ENCODE data around the gene CELSR1.
A peak's percentile ranks its signal among the peaks of the same experiment; 100 is the strongest.

The CELSR1 gene

DNA sequence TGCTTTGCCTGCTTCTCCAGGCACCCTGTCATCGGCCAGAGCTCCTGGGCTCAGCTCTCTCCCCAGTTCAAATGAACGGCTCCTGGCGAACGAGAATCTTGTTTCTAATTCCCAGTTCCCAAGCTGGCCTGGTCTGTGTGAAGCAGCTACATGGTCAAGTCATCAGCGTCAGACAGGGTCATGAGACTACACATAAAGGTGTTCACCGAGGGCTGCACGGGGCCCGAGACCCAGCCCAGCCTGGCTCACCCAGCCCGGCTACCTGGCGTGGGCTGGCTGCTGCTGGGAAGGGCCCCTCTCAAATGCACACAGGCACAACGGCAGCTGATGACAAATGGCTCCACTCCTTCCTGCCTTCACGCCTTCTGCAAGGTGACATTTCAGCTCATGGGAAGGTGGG is 14.6 kb upstream of the CELSR1 start:
- no peak for DNase-seq

DNA sequence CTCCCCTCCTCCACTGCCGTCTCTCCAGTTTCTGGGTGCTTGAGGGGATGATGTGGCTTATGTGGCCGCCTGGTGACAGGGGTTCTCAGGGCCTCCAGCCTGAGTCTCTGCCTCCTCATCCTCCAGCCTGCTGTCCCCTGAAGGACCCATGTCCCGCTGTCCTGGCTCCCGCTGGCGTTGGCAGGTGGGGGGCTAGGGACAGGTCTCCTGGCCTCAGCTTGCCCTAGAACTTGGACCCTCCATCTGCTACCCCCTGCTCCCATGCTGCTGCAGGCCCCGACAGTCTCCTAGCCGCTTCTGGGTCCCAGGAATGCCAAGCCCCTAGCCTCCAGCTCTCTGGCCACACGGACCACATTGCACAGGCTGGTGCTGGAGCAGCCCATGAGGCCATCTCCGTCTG is 13.9 kb upstream of the CELSR1 start:
- no peak for DNase-seq

DNA sequence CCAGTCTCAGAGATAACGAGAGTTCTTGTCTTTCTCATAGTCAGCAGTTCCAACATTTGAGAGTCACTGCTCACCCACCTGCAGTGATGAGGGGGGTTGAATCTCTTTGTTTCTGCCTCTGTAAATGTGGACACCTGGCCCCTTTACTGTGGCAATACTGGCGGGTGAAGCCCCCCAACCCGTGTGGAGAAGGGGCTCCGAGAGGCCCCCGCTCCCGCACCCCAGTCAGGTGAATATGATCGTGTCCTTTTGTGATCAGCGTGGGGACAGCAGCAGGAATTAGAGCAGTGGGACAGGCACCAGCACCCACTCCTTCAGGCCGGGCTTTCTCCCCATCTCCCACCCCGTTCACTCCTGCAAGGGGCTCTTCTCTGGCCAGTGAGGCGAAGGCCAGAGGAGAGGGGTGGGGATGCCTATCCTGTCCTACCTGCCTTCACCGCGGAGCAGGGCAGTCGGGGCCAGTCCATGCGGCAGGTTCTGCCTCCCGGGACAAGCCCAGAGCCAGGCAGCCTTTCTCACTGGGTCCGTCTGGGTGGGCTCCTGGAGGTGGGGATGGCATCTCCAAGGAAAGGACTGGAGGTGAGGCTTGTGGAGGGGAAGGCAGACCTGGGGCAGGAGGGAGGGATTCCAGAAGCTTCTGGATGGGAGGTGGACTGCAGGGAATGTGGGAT is 12.7 kb upstream of the CELSR1 start:
- DNase-seq = no peak

DNA sequence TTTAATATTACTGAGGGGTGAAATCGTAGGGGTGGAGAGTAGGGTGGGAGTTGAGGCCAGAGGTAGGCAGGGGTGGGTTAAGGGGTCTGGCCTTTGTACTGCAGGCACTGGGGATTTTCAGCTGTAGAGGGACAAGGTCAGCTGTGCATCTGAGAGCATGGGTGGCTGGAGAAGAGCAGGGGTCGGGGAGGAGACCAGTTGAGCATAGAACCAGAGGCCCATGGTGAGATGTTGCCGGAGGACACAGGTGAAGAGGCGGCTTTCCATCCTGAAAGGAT is 12.1 kb upstream of the CELSR1 start:
- no peak for DNase-seq

DNA sequence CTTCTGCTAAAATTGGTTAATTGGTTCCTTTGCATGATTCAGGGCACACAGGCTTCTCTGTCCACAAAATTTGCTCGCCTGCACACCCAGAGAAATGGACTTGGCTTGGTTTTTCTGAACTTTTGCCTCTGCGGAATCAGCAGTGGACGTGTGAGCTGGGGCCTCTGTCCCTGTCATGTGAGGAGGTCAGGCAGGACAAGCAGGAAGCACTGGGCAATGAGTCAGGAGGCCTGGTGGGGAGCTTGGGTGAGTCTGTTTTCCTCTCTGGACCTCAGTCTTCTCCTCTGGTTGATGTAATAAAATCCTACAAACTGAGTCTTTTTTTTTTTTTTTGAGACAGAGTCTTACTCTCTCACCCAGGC is 10.4 kb upstream of the CELSR1 start:
- peak; percentile 55 for DNase-seq

DNA sequence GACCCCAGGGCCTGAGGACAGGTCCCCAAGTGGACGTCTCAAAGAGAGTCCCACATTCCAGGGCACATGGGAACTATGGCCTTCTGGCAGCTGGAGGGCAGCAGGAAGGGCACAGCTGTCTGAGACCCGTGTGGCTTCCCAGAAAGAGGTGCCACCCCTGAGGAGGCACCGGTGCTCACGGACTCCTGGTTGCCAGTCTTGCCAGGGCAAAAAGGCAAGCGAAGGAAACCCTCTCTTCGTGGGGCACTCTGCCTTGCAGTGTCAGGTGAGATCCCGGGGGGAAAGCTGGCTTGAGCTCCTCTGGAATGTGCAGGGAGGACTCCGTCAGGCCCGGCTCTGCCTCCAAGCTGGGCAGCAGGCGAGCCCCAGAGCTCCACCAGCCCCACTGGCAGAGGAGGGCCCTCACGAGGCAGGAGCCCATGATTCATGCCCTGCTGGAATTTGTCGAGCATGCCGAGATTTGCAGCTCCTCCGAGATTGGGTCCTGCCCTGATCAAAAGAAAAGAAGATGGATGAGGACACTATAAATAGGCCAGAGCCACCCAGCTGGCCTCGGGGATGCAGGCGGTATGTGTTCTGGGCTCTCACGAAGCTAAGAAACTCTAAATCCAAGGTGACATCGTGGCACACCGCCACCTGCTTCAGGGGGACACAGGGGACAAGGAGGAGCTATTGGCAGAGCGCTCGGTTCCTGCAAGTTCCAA is 9.9 kb upstream of the CELSR1 start:
- peak; percentile 69 for DNase-seq

DNA sequence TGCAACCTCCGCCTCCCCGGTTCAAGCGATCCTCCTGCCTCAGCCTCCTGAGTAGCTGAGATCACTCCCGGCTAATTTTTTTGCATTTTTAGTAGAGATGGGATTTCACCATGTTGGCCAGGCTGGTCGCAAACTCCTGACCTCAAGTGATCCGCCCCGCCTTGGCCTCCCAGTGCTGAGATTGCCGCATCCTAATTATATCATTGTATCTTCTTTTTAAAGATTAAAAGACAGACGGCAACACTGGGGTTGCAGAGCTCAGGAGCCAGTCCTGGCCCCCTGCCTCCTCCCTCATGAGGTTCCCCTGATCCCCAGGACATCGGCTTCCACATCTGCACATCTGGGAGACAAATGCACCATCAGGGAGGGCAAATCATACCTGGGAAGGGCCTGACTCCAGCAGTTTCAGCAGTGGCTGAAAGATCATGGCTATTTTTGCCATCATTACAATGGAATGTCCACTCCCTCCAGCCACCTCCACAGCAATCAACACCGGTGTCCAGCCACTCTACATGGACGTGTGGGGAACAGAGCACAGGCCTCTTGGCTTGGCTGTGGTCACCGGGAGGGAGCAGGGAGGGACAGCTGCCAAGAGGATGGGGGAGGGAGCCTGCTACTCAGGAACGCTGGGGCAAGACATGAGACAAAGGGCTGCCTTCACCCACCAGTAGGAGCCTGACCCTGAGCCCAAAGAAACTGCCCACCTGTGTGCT is 9.2 kb upstream of the CELSR1 start:
- DNase-seq = peak; percentile 26

DNA sequence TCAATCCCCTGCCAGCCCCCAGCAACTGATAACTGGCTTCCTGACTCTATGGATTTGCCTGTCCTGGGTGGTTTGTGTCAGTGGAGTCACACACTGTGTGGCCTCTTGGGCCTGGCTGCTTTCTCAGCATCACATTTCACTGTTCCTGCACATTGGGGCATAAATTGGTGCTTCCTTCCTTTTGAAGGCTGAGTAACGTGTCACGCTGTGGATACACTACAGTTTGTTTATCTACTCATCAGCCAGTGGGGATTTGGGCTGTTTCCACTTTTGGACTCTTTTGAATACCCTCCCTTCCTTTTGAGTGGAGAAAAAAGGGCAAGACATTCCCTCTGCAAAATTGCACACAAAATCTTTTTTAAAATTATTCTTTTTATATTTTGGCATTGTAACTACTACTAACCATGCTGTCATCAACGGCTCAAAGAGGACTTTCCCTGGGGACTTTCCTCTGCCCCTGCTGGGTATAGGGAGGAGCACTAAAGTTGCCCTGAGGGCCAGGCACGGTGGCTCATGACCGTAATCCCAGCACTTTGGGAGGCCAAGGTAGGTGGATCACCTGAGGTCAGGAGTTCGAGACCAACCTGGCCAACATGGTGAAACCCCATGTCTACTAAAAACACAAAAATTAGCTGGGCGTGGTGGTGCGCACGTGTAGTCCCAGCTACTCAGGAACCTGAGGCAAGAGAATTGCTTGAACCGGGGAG is 7.8 kb upstream of the CELSR1 start:
- DNase-seq = no peak

DNA sequence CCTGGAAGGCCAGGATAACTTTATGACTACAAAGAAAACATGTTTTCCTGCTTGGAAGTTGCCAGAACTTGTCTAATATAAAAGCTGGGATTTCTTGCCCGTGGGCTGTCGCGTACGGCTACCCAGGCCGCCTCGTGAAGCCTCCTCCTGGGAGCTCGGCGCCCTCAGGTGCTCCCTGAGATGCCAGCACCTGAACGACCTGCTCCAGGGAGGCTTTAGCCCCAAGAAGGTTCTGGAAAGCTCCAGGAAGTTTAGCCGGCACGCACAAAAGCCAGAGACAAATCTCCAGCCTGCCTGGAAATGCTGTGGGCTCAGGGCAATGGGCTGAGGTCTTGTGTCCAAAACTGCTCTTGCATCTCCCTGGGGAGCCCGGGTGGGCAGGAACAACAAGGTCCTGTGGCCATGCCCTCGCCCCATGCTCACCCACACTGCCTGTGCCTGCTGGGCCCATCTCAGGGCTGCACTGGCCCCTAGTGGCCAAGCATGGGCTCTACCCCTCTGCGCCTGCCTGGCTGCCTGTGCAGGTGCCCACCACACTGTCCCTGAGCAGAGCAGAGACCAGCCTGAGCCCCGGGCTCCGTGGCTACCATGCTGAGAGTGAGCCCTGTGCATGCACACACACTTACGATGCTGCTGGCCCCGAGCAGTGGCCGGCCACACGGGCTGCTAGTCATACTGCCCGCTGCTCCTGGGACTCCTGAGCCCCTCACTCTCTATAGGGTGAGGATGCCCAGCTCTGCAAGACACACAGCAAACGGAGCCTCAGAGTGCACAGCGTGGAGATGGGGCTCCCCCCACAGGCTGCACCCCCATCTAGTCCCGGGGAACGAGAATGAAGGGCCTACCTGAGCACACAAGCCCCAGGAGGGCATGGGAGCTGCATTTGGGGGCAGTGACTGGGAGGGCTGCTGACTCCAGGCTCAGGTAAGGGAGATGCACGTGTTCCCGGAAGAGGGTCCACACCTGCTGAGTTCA is 4.9 kb upstream of the CELSR1 start:
- DNase-seq = peak; percentile 55

DNA sequence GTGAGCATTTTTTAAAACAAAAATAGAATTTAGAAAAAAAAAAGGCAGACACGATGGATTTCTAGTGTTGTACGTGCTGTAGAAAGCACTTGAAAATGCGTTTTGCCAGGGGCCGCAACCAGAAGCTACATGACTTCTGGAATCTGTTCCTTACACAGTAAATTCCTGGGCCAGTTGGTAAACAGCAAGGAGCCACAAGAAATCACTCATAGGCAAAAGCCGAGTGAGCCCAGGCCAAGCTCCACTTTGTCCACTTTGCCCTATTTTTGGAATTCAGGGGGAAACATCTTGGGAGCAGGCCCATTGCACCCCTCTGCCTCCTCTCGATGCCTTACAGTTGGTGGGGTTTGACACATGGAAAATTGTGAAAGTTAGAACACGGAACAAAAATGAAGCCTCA is 4.1 kb upstream of the CELSR1 start:
- no peak for DNase-seq

DNA sequence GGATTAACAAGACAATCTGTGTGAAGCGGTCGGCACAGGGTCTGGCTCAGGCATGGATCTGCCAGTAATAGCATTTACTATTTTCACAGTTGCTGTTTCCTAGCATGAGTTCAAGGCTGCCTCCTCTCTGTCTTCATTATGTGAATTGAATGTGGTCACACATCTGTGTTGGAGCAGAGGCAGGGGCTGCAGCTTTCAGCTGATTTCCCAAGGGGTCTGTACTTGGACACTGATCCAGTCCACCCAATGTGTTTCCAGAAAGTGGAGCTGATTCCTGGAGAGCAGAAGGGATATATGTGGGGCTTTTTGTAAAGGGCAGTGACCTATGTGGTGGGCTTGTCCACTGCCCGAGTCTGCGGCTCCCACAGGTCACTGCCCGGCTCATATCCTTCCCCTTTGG is 3.5 kb upstream of the CELSR1 start:
- no peak for DNase-seq

DNA sequence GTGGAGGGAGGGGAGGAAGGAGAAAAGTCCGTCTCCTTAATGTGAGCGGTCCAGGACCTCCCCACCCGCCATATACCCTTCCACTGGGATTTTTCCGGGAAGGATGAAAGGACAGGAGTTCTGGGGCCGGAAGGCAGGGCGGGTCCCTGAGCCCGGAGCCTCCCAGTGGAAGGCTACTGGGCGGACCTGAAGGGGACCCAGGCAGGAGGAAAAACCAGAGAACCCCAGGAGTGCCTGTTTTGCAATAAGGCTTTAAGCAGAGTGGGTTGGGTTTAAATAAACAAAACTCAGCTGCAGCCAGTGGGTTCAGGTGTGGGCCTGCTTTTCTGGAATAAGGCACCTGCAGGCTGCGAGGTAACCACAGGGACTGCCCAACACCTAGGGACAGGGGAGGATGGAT is 1.7 kb upstream of the CELSR1 start:
- DNase-seq = no peak

DNA sequence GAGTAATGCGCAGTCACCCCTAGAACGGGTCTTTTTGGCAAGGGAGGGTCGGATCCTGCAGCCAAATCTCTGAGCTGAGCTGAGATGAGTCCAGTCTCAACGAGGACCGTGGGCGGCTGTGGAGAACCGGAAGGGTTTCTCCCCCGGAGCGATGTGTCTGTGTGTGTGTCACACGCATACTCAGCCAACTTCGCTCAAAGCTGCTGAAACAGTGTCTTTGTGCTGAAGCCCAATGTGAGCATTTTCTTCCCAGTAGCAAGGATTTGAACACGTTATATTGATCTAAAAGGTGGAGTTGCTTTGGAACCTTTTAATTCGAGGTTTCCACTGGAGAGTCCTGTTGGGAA is 1.4 kb upstream of the CELSR1 start:
- peak; percentile 22 for DNase-seq

DNA sequence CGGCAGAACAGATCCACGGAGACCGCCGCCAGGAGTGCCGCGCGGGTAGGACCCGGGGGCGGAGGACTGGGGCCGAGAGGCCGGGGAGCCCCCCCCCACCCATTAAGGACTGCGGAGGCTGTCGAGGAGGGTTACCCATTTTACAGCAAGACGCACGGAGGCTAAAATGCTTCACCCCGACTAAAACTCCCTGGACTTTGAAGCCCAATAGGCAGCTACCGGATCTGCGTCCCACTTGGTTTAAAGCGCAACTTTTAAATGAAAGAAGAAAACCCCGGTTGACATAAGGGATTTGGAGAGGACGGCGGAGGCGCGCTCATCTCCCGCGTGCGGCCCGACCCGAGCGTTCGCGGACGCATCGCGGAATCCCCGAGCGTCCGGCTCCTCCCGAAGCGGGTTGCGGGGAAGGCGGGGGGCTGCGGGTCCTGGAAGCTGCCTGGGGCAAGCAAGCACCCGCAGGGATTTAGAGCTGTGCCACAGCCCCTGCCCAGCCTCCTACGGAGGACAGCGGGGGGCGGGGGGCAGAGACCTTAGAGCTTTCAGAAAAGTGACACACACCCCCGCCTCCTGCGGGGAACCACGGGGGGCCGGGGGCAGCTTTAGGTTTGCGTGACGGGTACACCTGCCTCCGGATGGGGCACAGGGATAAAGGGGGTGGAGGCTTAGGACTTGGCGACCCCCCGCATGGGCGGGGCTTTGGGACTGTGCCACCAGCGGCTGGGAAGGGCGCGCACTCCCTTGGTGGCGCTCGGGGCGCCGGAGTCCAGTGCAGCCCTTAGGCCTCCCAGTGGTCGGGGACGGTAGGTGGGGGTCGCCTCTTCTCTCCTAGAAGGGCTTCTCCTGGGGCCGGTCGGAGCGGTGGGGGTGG is 760 bp upstream of the CELSR1 start:
- no peak for DNase-seq

DNA sequence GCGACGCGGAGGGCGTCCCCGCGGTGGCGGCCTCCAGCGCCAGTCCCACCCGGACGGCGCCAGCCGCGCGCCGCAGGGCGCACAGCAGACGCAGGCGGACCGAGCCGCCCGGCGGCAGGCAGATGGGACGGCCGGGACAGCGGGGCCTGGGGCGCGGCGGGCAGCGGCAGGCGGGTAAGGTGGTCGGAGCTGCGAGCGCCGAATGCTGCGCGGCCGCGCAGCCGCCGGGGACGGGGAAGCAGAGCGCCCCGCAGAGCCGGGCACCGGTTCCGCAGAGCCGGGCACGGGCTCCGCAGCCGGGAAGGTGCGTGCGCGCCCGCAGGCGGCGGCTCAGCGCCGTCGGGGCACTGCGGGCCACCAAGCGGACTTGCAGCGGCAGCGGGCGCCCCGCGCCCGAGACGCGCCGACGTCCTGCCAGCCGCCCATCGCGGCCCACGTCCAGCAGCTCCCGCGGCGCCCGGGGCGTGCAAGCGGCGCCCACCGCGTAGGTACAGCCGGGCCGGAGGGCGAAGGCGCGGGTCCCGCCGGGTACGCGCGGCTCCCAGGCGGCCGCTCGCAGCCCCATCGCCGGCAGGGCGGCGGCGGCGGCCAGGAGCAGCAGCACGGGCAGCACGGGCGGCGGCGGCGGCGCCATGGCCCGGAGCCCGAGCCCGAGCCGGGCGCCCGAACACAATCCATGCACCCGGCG is 739 bp downstream of the CELSR1 start:
- DNase-seq = no peak

DNA sequence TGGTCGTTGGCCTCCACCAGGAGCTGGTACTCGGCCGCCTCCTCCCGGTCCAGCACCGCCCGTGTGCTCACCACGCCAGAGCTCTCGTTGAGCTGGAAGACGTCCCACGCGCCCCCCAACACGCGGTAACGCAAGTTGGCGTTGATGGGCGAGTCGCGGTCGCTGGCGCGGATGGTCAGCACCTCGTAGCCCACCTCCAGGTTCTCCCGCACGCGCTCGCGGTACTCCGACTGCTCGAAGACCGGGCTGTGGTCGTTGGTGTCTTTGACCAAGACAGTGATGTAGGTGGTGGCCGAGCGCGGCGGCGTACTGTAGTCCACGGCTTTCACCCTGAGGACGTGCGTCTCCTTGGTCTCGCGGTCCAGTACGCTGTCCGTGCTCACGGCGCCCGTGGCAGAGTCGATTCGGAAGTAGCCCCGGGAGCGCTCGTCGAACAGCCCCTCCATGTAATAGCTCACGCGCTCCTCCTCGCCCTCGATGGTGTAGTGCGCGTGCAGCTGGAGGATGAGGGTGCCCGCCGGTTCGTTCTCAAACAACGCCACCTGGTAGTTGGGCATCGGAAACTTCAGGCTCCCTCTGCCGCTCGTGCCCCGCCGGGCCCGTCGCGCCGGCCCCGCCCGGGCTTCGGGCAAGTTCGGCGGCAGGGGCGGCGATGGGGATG is 1.4 kb downstream of the CELSR1 start:
- DNase-seq = no peak

DNA sequence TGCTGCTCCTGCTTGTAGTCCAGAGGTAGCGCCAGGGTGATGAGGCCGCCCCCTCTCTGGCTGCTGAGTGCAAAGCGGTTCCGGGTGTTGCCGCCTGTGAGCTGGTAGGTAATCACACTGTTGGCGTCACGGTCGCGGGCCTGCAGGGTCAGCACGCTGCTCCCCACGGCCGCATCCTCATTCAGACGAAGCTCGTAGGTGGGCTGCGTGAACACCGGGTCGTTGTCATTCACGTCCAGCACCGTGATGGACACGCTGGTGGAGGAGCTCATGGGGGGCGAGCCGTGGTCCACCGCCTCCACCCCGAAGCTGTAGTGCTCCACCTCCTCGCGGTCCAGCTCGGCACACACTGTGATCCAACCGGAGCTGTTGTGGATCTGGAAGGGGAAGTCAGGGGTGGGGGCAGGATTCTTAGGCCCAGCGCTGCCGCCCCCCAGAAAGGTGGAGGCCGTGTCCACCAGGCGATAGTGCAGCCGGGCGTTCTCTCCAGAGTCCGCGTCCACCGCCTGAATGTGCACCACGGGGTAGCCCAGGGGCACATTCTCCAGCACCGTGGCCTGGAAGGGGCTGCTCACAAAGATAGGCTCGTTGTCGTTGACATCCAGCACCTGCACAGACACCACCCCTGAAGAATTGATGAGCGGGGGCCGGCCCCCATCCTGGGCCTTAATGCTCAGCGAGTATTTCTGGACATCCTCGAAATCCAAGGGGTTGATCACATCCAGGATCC is 2.4 kb downstream of the CELSR1 start:
- no peak for DNase-seq

DNA sequence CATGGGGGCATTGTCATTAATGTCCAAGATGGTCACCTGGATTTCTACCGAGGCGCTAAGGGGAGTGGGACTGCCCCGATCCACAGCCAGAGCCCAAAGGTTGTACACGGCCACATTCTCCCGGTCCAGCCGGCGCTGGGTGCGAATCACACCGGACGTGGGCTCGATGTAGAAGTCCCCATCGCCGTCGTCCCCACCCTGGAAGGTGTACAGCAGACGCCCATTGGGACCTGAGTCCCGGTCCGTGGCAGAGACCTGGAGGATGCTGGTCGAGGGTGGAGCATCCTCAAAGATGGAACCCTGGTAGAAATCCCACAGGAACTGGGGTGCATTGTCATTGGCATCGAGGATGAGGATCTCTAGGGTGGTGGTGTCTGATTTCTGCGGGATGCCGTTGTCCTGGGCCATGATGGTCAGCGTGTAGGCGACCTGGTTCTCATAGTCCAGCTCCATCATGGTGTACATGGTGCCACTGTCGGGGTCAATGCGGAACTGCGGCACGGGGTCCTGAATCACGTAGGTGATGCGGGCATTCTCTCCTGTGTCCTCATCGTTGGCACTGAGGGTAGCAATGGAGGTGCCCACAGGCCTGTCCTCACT is 3.1 kb downstream of the CELSR1 start:
- no peak for DNase-seq

Data from fibroblast of skin of abdomen (primary cell).